HG03108 (cell line): ENCODE results near the gene PIEZO1.
"Not testable (repeated sequence)": the region's sequence is repeated elsewhere in the genome, so short reads cannot be mapped to it uniquely, and the experiment has no call there.

ENCODE experiments used
- ATAC-seq: cut with Tn5 transposase; IDR thresholded peaks from one replicate; pipeline ENCODE4 v1.9.1; 2021; ENCODE audit warnings: moderate library complexity; ENCODE audit not compliant: unreplicated experiment

The PIEZO1 gene

DNA sequence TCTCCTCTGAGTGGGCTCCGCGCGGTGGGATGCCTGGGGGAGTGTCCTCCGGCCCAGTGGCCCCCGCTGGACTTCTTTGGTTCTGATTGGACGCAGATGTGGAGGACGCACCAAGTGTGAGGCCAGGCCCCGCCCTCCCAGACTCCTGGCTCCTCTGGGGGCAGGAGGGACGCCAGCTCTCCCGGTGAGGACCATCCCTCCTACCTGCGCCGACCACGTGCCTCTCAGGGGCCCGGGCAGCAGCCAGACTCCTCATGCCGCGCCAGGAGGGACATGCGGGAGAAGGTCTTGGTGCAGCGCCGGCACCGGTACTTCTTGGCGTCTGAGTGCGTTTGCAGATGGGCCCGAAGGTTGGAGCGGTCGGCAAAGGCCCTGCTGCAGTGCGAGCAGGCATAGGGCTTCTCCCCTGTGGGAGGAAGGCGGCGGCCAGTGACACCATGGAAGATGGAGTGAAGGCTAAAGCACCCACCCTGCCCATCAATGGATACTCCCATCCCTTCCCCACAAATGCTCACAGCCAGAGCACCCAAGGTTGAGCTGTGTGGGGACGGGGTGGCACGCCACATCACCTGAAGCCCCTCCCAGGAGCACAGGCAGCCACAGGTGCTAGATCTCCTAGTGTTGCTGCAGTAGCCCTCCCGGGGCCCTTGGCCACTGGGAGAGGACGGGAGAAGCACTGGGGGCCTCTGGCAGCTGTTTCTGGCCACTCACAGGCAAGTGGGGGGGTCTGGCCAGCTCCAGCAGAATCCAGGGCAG, 106.6 kb downstream of the PIEZO1 start:
- ATAC-seq, result no peak

- no peak for ATAC-seq
Measured at GRCh38 chr16:88677721-88678120, 107.3 kb downstream of the PIEZO1 start.

DNA sequence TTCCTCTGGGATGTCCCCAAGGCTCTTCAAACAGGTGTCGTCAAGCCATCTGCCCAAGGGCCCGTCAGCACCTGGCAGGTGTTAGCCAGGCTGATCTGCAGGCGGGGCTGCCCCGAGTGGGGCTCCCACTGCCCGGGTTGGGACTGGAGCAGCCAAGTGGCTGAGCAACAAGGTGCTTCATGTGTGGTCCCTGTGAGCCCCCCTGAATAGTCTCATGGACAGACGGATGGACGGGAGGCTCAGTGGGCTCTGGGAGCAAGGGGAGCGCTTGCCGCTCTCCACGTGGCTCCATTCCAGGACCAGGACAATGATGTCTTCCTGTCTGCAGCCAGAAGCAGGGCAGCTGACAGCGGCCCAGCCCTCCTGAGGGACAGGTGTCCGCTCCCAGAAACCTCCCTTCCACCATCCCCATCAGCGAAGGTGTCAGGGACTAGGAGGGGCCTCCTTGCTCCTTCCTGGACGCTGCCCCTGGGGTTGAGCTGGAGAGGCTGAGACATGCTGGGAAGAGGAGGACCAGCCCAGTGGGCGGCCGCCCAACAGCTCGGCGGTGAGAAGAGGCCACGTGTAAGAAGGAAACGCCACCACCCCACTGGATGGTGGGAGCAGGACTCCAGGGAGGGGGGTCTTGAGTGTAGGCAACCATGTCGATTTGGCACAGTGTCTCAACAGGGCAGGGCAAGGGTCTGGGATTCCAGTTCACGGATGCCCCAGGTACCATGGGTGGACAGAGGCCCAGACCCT, 108.3 kb downstream of the PIEZO1 start:
- no peak for ATAC-seq

DNA sequence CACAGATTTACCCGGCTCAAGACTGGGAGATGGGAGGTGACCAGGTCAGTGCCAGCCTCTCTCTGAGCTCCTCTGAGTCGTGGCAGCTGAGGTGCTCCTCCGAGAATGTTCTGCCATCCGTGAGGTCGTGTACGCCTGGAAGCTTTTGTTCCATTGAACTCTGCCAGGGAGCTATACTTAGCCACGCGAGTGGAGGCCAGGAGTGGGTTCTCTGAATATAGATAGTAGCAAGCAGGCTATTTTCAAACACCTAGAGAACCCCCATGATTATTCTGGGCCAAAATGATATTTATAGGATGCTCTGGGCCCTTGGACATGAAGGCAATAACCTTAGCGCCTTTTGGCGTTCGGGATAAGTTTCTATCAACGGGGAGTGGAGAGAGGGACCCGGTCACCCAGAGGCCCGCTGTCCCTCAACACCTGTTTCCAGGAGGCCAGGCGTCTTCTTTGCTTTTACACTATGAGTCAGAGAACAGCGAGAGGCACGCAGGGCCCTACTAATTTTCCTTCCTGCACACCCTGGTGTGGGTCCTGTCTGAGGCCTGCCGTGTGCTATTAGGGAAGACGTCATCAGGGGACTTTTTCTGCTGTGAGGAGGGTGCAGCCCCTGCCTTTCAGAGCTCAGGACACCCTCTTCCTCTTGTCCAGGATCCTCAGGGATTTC, 111.2 kb downstream of the PIEZO1 start:
- no peak for ATAC-seq

GRCh38 chr16:88672776-88673175, 112.2 kb downstream of the PIEZO1 start:
- no peak for ATAC-seq

DNA sequence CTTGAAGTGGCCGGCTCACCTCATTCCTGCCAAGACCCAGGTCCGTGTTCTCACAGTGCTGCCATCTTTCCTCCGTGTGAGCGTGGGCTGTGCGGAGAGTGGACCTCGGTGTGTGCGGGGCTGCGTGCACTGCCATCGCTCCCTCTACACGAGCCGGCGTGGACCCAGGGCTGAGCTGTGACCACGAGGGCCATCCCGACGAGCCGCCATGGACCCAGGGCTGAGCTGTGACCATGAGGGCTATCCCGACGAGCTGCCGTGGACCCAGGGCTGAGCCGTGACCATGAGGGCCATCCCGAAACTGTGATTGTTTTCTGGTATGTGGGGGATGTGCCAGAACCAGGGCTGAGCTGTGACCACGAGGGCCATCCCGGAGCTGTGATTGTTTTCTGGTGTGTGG, 113.2 kb downstream of the PIEZO1 start:
- no peak for ATAC-seq

DNA sequence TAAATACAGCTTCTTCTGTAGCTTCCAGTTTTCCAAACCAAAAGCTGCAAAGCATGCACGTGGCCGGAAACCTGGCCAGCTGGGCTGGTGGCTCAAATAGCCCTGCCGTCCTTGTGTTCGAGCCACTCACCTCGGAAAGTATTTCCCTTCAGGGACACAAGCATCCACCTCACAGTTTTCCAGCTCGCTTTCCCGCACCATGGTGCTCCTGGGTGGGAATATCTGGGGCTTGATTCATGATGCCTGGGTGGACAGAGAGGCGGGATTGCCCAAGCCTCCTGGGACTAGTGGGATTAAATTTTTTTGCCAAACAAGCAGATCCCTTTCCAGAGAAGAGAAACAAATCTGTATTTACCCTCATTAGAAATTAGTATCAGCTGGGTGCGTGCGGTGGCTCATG, 115.0 kb downstream of the PIEZO1 start:
- ATAC-seq, result no peak

GRCh38 chr16:88669493-88669892, 115.5 kb downstream of the PIEZO1 start:
- ATAC-seq, result not testable (repeated sequence)

DNA sequence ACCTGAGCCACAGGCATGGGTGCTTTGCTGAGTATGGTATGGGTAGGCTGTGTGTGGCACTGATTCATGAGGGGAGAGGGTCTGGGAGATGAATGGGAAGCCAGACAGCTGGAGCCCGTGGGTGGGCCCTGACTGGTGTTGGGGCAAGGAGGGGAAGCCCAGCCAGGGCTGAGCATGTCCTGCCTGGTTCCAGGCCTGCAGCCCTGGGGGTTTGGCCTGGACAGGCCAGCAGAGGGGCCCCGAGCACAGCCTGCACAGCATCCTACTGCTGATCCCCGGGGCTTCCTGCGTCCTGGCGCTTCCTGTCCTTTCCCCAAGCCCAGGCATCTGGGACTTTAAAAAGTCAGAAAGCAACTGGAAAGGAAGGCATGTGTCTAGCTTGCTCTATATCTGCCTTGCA, 117.6 kb downstream of the PIEZO1 start:
- ATAC-seq, result no peak

DNA sequence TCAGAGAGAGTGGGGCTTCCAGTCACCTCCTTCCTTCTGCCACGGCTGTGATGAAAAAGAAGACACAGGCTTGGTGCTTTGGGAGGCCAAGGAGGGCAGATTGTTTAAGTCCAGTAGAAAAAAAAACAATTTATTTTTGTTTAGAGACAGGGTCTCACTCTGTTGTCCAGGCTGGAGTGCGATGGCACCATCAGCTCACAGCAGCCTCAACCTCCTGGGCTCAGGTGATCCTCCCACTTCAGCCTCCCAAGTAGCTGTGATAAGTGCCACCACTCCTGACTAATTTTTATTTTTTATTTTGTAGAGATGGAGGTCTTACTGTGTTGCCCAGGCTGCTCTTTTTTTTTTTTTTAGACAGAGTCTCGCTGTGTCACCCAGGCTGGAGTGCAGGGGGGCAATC, 119.5 kb downstream of the PIEZO1 start:
- no peak for ATAC-seq
